ENCODE measurements around the gene PABPN1. TPM values are rescaled to one million over a fixed set of nuclear protein-coding genes. Genes with fewer than 3 reads are reported as not detected.

The PABPN1 gene
- total RNA-seq, 1 donor from 2014 or later = 259 TPM

GRCh38 chr14:23307146-23307530, 14.1 kb upstream of the PABPN1 start:
- DNase-seq (ENCODE audit: low spot score) = no peak
- intact Hi-C loops (cut with micrococcal nuclease) = loop anchor here (10.0 kb wide), 1 partner anchor 302 kb away; no protein-coding TSS in a partner anchor
- peaks cover 8% of the 10 kb centered on the region for H3K27me3 Mint-ChIP-seq (ENCODE audit: low read depth)
- H3K4me1 Mint-ChIP-seq (ENCODE audit: low read depth) = peaks cover 25% of the 10 kb centered on the region
- H3K27ac Mint-ChIP-seq = peak overlapping the region; percentile 78
- H3K9me3 Mint-ChIP-seq = no peaks in the 10 kb centered on the region
- H3K4me3 Mint-ChIP-seq (ENCODE audit: low read depth) = peak overlapping the region; percentile 80
- no peaks in the 10 kb centered on the region for H3K36me3 Mint-ChIP-seq (ENCODE audit: low read depth)

GRCh38 chr14:23307687-23308644, 13.3 kb upstream of the PABPN1 start:
- H3K27me3 Mint-ChIP-seq (ENCODE audit: low read depth) = peaks cover 9% of the 10 kb centered on the region
- DNase-seq (ENCODE audit: low spot score) = no peak
- no peaks in the 10 kb centered on the region for H3K9me3 Mint-ChIP-seq
- peak overlapping the region; percentile 19 for H3K27ac Mint-ChIP-seq
- H3K4me3 Mint-ChIP-seq (ENCODE audit: low read depth) = peak overlapping the region; percentile 80
- intact Hi-C loops (cut with micrococcal nuclease) = loop anchor here (10.0 kb wide), 1 partner anchor 303 kb away; no protein-coding TSS in a partner anchor
- no peaks in the 10 kb centered on the region for H3K36me3 Mint-ChIP-seq (ENCODE audit: low read depth)
- H3K4me1 Mint-ChIP-seq (ENCODE audit: low read depth) = peaks cover 22% of the 10 kb centered on the region

- no peak overlapping the region for H3K4me3 Mint-ChIP-seq (ENCODE audit: low read depth)
- H3K4me1 Mint-ChIP-seq (ENCODE audit: low read depth) = peaks cover 17% of the 10 kb centered on the region
- no peak for DNase-seq (ENCODE audit: low spot score)
- no peak overlapping the region for H3K27ac Mint-ChIP-seq
- H3K27me3 Mint-ChIP-seq (ENCODE audit: low read depth) = peaks cover 9% of the 10 kb centered on the region
- no peaks in the 10 kb centered on the region for H3K36me3 Mint-ChIP-seq (ENCODE audit: low read depth)
- intact Hi-C loops (cut with micrococcal nuclease) = loop anchor here (10.0 kb wide), 1 partner anchor 304 kb away; no protein-coding TSS in a partner anchor
- no peaks in the 10 kb centered on the region for H3K9me3 Mint-ChIP-seq
These were observed 12.4 kb upstream of the PABPN1 start for GRCh38 chr14:23308721-23309445.

- H3K4me3 Mint-ChIP-seq (ENCODE audit: low read depth) = no peak overlapping the region
These were observed 10.7 kb upstream of the PABPN1 start for GRCh38 chr14:23310546-23310945.

GRCh38 chr14:23316300-23316699, 5.0 kb upstream of the PABPN1 start:
- intact Hi-C loops (cut with micrococcal nuclease) = no loop called here
- H3K9me3 Mint-ChIP-seq = no peaks in the 10 kb centered on the region

More at GRCh38 chr14:23310546-23310945, 10.7 kb upstream of the PABPN1 start:
- no peak for DNase-seq (ENCODE audit: low spot score)
- no peak overlapping the region for H3K27ac Mint-ChIP-seq
- intact Hi-C loops (cut with micrococcal nuclease) = no loop called here
- H3K4me1 Mint-ChIP-seq (ENCODE audit: low read depth) = peaks cover 17% of the 10 kb centered on the region
- no peaks in the 10 kb centered on the region for H3K36me3 Mint-ChIP-seq (ENCODE audit: low read depth)
- H3K9me3 Mint-ChIP-seq = no peaks in the 10 kb centered on the region
- H3K27me3 Mint-ChIP-seq (ENCODE audit: low read depth) = peaks cover 9% of the 10 kb centered on the region

GRCh38 chr14:23319746-23320583, 1.3 kb upstream of the PABPN1 start:
- no peak for DNase-seq (ENCODE audit: low spot score)
- Mint-ChIP-seq H3K36me3 (ENCODE audit: low read depth) (peaks cover 40% of the 10 kb centered on the region), H3K4me1 (ENCODE audit: low read depth) (peaks cover 23% of the 10 kb centered on the region), H3K27me3 (ENCODE audit: low read depth) (peaks cover 2% of the 10 kb centered on the region), H3K4me3 (ENCODE audit: low read depth) (peak overlapping the region; percentile 81), H3K27ac (peak overlapping the region; percentile 86), H3K9me3 (no peaks in the 10 kb centered on the region)
- intact Hi-C loops (cut with micrococcal nuclease) = loop anchor here (5.0 to 10.0 kb wide), 3 partner anchors 237 to 795 kb away; partner anchors contain the start of genes DCAF11, NRL, PRMT5 and THTPA

More at GRCh38 chr14:23316300-23316699, 5.0 kb upstream of the PABPN1 start:
- Mint-ChIP-seq H3K4me1 (ENCODE audit: low read depth) (peaks cover 10% of the 10 kb centered on the region), H3K27me3 (ENCODE audit: low read depth) (peaks cover 6% of the 10 kb centered on the region), H3K36me3 (ENCODE audit: low read depth) (peaks cover 10% of the 10 kb centered on the region), H3K4me3 (ENCODE audit: low read depth) (no peak overlapping the region), H3K27ac (no peak overlapping the region)
- DNase-seq (ENCODE audit: low spot score) = no peak

GRCh38 chr14:23321572-23322547, 603 bp downstream of the PABPN1 start:
- DNase-seq (ENCODE audit: low spot score) = peak; percentile 39
- H3K36me3 Mint-ChIP-seq (ENCODE audit: low read depth) = peaks cover 54% of the 10 kb centered on the region

GRCh38 chr14:23322568-23323517, 1.6 kb downstream of the PABPN1 start:
- Mint-ChIP-seq H3K4me1 (ENCODE audit: low read depth) (peaks cover 23% of the 10 kb centered on the region), H3K36me3 (ENCODE audit: low read depth) (peaks cover 54% of the 10 kb centered on the region), H3K4me3 (ENCODE audit: low read depth) (peak overlapping the region; percentile 88), H3K27ac (peak overlapping the region; percentile 84), H3K27me3 (ENCODE audit: low read depth) (no peaks in the 10 kb centered on the region), H3K9me3 (no peaks in the 10 kb centered on the region)
- no peak for DNase-seq (ENCODE audit: low spot score)
- intact Hi-C loops (cut with micrococcal nuclease) = loop anchor here (5.0 to 10.0 kb wide), 3 partner anchors 234 to 792 kb away; partner anchors contain the start of genes DCAF11, NRL, PRMT5 and THTPA

More at GRCh38 chr14:23321572-23322547, 603 bp downstream of the PABPN1 start:
- no peaks in the 10 kb centered on the region for H3K9me3 Mint-ChIP-seq
- H3K27ac Mint-ChIP-seq = peak overlapping the region; percentile 84
- intact Hi-C loops (cut with micrococcal nuclease) = loop anchor here (1.0 to 10.0 kb wide), 7 partner anchors 21 to 793 kb away; partner anchors contain the start of genes ACIN1, C14orf119, DCAF11 and HOMEZ
- H3K27me3 Mint-ChIP-seq (ENCODE audit: low read depth) = no peaks in the 10 kb centered on the region
- peak overlapping the region; percentile 88 for H3K4me3 Mint-ChIP-seq (ENCODE audit: low read depth)
- peaks cover 23% of the 10 kb centered on the region for H3K4me1 Mint-ChIP-seq (ENCODE audit: low read depth)

GRCh38 chr14:23323838-23324454, 2.7 kb downstream of the PABPN1 start:
- DNase-seq (ENCODE audit: low spot score) = no peak
- Mint-ChIP-seq H3K27ac (no peak overlapping the region), H3K36me3 (ENCODE audit: low read depth) (peaks cover 54% of the 10 kb centered on the region), H3K9me3 (no peaks in the 10 kb centered on the region), H3K27me3 (ENCODE audit: low read depth) (no peaks in the 10 kb centered on the region), H3K4me1 (ENCODE audit: low read depth) (peaks cover 25% of the 10 kb centered on the region), H3K4me3 (ENCODE audit: low read depth) (peak overlapping the region; percentile 10)
- intact Hi-C loops (cut with micrococcal nuclease) = loop anchor here (5.0 to 10.0 kb wide), 3 partner anchors 233 to 791 kb away; partner anchors contain the start of genes DCAF11, NRL, PRMT5 and THTPA

- Mint-ChIP-seq H3K27ac (no peak overlapping the region), H3K9me3 (no peaks in the 10 kb centered on the region), H3K4me1 (ENCODE audit: low read depth) (peaks cover 25% of the 10 kb centered on the region), H3K4me3 (ENCODE audit: low read depth) (no peak overlapping the region), H3K36me3 (ENCODE audit: low read depth) (peaks cover 54% of the 10 kb centered on the region), H3K27me3 (ENCODE audit: low read depth) (no peaks in the 10 kb centered on the region)
- DNase-seq (ENCODE audit: low spot score) = no peak
- intact Hi-C loops (cut with micrococcal nuclease) = loop anchor here (5.0 to 10.0 kb wide), 3 partner anchors 233 to 790 kb away; partner anchors contain the start of genes DCAF11, NRL, PRMT5 and THTPA
These were observed 3.2 kb downstream of the PABPN1 start for GRCh38 chr14:23324455-23324846.

Data from activated T-helper 2 cell treated with anti-CD3 and anti-CD28 coated beads, Interferon-gamma antibody, Interleukin-2, Interleukin-4, amounts not matched to agents 10 μg/mL and 5 μg/mL and 100 μg/mL, durations not matched to agents 14 hours and 24 hours and 36 hours (primary cell).